DOHH2 (cell line): ENCODE measurements around the gene PTGER3.
"Not testable (repeated sequence)": the region's sequence is repeated elsewhere in the genome, so short reads cannot be mapped to it uniquely, and the experiment has no call there.

Experiments used
- H3F3A ChIP-seq: fragments of 200-600 bp; sonication (generic), shearing (Covaris generic); 2 replicates; pipeline ENCODE4 v1.6.0; 2016; ENCODE audit warnings: antibody characterized with exemption, mild to moderate bottlenecking; ENCODE audit not compliant: control insufficient read depth, insufficient read depth
- H3K27ac ChIP-seq: fragments of 200-600 bp; sonication (generic); 2 replicates; pipeline ENCODE4 v1.5.1; 2014; ENCODE audit warnings: low read depth, mild to moderate bottlenecking, low read length, moderate library complexity
- H3K27me3 ChIP-seq: fragments of 200-600 bp; sonication (generic); 2 replicates; pipeline ENCODE4 v1.6.1; 2014; ENCODE audit warnings: mild to moderate bottlenecking, low read length, mixed read lengths; ENCODE audit not compliant: control insufficient read depth
- H3K36me3 ChIP-seq: fragments of 200-600 bp; sonication (generic); 2 replicates; pipeline ENCODE4 v1.6.1; 2014; ENCODE audit warnings: mild to moderate bottlenecking, low read length, moderate library complexity, mixed read lengths; ENCODE audit not compliant: control insufficient read depth
- H3K4me1 ChIP-seq: fragments of 200-600 bp; sonication (generic); 2 replicates; pipeline ENCODE4 v1.6.1; 2014; ENCODE audit warnings: mild to moderate bottlenecking, low read length, mixed read lengths; ENCODE audit not compliant: control insufficient read depth
- H3K4me2 ChIP-seq: fragments of 200-600 bp; sonication (generic); 2 replicates; pipeline ENCODE4 v1.6.0; 2014; ENCODE audit warnings: mild to moderate bottlenecking, low read length, moderate library complexity
- H3K4me3 ChIP-seq: fragments of 200-600 bp; sonication (generic); 2 replicates; pipeline ENCODE4 v1.5.1; 2014; ENCODE audit warnings: mild to moderate bottlenecking, low read length, mixed read lengths
- H3K79me2 ChIP-seq: fragments of 200-600 bp; sonication (generic); 2 replicates; pipeline ENCODE4 v1.6.1; 2014; ENCODE audit warnings: mild to moderate bottlenecking, low read length, mixed read lengths; ENCODE audit not compliant: control insufficient read depth
- H3K9me2 ChIP-seq: fragments of 200-600 bp; sonication (generic); replicated peaks from 2 replicates; pipeline ENCODE4 v1.6.1; 2014; ENCODE audit warnings: mild to moderate bottlenecking, low read length, mixed read lengths; ENCODE audit not compliant: control insufficient read depth
- H3K9me3 ChIP-seq: fragments of 200-600 bp; sonication (generic); 2 replicates; pipeline ENCODE4 v1.6.1; 2014; ENCODE audit warnings: antibody characterized with exemption, low read length, mixed read lengths; ENCODE audit not compliant: control insufficient read depth, insufficient read depth
- H4K20me1 ChIP-seq: fragments of 200-600 bp; sonication (generic); 2 replicates; pipeline ENCODE4 v1.6.0; 2014; ENCODE audit warnings: low read depth, mild to moderate bottlenecking, antibody characterized with exemption, low read length, moderate library complexity; ENCODE audit not compliant: control insufficient read depth, insufficient read depth
- EZH2phosphoT487 ChIP-seq: fragments of 200-600 bp; sonication (generic); IDR thresholded peaks from 2 replicates; pipeline ENCODE4 v1.6.1; 2017; ENCODE audit warnings: borderline replicate concordance, mild to moderate bottlenecking, antibody characterized with exemption, low read length, moderate library complexity, mixed read lengths
- TF ChIP-seq, protein P1 (sequence below): fragments of 200-600 bp; sonication (generic); IDR thresholded peaks from one replicate; pipeline ENCODE4 v1.5.1; 2014; ENCODE audit warnings: antibody characterized with exemption, mild to moderate bottlenecking, low read depth, low read length; ENCODE audit not compliant: poor library complexity, severe bottlenecking

The PTGER3 gene

DNA sequence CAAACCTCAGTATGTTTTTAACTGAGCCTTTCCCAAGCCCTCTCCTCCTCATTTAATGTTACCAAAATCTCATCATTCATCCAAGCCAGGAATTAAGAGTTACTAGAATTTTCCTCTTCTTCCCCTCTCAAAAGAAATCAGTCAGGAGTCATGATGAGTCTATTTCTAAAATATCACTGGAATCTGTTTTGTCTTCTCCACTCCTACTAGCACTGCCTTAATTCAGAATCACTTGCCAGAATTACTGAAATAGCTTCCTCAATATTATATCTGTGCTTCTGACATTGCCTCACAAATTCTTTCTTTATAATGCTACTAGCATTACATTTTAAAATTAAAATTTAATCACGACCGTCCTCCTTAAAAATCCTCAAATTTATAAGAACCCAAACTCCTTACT, 106.1 kb downstream of the PTGER3 start:
- no peak for TF ChIP-seq EZH2phosphoT487
- TF ChIP-seq, protein P1, sequence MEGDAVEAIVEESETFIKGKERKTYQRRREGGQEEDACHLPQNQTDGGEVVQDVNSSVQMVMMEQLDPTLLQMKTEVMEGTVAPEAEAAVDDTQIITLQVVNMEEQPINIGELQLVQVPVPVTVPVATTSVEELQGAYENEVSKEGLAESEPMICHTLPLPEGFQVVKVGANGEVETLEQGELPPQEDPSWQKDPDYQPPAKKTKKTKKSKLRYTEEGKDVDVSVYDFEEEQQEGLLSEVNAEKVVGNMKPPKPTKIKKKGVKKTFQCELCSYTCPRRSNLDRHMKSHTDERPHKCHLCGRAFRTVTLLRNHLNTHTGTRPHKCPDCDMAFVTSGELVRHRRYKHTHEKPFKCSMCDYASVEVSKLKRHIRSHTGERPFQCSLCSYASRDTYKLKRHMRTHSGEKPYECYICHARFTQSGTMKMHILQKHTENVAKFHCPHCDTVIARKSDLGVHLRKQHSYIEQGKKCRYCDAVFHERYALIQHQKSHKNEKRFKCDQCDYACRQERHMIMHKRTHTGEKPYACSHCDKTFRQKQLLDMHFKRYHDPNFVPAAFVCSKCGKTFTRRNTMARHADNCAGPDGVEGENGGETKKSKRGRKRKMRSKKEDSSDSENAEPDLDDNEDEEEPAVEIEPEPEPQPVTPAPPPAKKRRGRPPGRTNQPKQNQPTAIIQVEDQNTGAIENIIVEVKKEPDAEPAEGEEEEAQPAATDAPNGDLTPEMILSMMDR: no peak
- Histone ChIP-seq H3K27ac (no peak overlapping the region), H3K79me2 (no peaks in the 10 kb centered on the region), H3K36me3 (no peaks in the 10 kb centered on the region), H3K9me2 (no peaks in the 10 kb centered on the region), H3K9me3 (no peaks in the 10 kb centered on the region), H4K20me1 (no peaks in the 10 kb centered on the region), H3K4me2 (no peak overlapping the region), H3K4me3 (no peak overlapping the region), H3K27me3 (no peaks in the 10 kb centered on the region), H3F3A (no peaks in the 10 kb centered on the region), H3K4me1 (no peaks in the 10 kb centered on the region)

DNA sequence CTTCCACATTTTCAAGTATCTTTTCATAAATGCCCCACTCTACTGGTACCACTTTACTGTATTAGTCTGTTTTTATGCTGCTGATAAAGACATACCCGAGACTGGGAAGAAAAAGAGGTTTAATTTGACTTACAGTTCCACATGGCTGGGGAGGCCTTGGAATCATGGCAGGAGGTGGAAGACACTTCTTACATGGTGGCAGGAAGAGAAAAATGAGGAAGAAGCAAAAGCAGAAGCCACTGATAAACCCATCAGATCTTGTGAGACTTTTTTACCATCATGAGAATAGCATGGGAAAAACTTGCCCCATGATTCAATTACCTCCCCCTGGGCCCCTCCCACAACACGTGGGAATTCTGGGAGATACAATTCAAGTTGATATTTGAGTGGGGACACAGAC, 107.2 kb downstream of the PTGER3 start:
- not testable (repeated sequence) for H3K4me2 ChIP-seq, H3K27ac ChIP-seq, H3K27me3 ChIP-seq, H3K36me3 ChIP-seq, H4K20me1 ChIP-seq, H3K79me2 ChIP-seq, H3K9me3 ChIP-seq, H3K9me2 ChIP-seq, H3F3A ChIP-seq, H3K4me3 ChIP-seq, H3K4me1 ChIP-seq

DNA sequence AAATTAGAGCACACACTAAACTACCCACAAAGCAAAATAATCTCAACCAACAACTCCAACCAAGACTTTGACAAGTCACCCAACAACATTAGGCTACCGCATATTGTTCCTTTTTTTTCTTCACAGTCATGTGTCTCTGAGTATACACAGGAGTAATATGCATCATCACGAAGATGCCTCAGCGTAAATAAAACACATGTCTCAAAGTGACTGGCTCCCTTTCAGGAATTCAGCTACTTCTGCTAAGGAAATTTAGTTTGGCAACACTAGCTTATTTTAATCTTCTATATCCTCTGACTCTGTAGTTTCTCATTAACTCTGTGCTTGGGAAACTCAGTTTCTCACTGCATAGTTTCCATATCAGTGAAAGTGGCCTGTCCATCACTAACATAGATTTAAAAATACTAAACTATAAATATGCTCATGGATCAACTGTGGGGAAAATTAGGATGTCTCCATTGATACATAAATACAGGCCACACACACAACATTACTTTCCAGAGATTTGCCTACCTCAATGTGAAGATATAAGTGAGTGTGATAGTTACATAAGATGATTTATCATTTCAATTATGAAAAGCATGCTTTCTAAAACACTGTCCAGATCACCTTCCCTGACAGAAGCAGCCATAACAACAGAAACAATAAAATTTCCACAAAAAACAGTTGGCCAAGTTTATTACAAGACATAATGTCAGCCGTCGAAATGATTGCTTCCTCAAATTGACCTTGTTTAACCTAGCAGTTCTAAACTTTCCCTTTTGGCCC, 113.2 kb downstream of the PTGER3 start:
- no peaks in the 10 kb centered on the region for H3K36me3 ChIP-seq
- H3K9me2 ChIP-seq: no peaks in the 10 kb centered on the region
- H3F3A ChIP-seq: no peaks in the 10 kb centered on the region
- H3K9me3 ChIP-seq: no peaks in the 10 kb centered on the region
- H3K79me2 ChIP-seq: no peaks in the 10 kb centered on the region
- TF ChIP-seq EZH2phosphoT487: no peak
- H4K20me1 ChIP-seq: no peaks in the 10 kb centered on the region
- H3K4me3 ChIP-seq: no peak overlapping the region
- H3K4me1 ChIP-seq: no peaks in the 10 kb centered on the region
- H3K27ac ChIP-seq: no peak overlapping the region
- no peaks in the 10 kb centered on the region for H3K27me3 ChIP-seq
- H3K4me2 ChIP-seq: no peak overlapping the region

DNA sequence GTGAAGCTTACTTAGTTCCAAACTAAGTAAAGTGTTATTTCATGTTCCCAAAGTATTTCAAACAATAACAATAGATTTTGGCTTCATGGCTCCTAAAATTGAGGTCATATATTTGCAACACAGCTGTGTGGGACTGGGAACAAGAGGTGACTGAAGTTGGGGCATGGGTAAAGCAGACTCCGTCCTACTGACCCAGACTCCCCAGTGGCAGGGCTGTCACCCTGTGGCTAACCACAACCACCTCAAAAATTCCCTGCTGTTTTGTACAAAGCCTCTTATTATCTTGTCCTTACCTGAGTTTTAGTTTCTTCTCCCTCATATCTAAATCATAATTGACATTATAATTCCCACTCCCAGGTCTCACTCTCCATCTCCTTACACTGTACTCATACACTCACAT, 117.6 kb downstream of the PTGER3 start:
- no peak overlapping the region for H3K4me2 ChIP-seq
- no peaks in the 10 kb centered on the region for H3K9me2 ChIP-seq
- no peaks in the 10 kb centered on the region for H4K20me1 ChIP-seq

DNA sequence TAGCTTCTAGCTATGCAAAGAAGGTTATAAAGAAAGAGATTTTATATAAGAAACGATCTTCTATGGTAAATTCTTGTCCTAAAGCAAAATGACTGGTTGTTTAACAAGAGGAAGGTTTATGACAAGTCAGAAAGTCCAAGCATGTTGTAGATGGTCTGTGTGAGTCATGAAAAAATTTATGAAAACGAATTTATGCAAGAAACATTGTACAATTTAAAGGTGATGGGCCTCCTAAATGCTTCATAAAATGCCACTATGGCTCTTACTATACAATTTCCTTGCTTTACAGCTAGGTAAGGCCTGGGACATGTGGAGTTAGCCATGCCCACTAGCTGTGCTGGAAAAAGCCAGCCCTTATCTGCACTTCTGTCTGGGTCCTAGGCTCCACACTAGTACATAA, 125.4 kb downstream of the PTGER3 start:
- no peaks in the 10 kb centered on the region for H3K79me2 ChIP-seq
- H3K9me2 ChIP-seq: no peaks in the 10 kb centered on the region
- no peaks in the 10 kb centered on the region for H3K4me1 ChIP-seq
- H3F3A ChIP-seq: no peaks in the 10 kb centered on the region
- TF ChIP-seq, protein P1: no peak
- TF ChIP-seq EZH2phosphoT487: no peak
- no peak overlapping the region for H3K27ac ChIP-seq
- H3K36me3 ChIP-seq: no peaks in the 10 kb centered on the region
- peaks cover 5% of the 10 kb centered on the region; the same call in 1 of the 2 replicates for H3K9me3 ChIP-seq
- H3K4me2 ChIP-seq: no peak overlapping the region
- no peaks in the 10 kb centered on the region for H3K27me3 ChIP-seq
- H4K20me1 ChIP-seq: no peaks in the 10 kb centered on the region
- H3K4me3 ChIP-seq: no peak overlapping the region

More for the DNA sequence above, 117.6 kb downstream of the PTGER3 start:
- TF ChIP-seq EZH2phosphoT487: no peak
- no peaks in the 10 kb centered on the region for H3K9me3 ChIP-seq
- no peaks in the 10 kb centered on the region for H3F3A ChIP-seq
- H3K27ac ChIP-seq: no peak overlapping the region
- no peaks in the 10 kb centered on the region for H3K27me3 ChIP-seq
- no peaks in the 10 kb centered on the region for H3K36me3 ChIP-seq
- no peaks in the 10 kb centered on the region for H3K79me2 ChIP-seq
- no peak overlapping the region for H3K4me3 ChIP-seq
- H3K4me1 ChIP-seq: no peaks in the 10 kb centered on the region
